Esophagus (tissue), 2 donors: ENCODE data around the gene WNT5B. TPM values are rescaled to one million over a fixed set of nuclear protein-coding genes. Genes with fewer than 3 reads are reported as not detected.
A peak's percentile ranks its signal among the peaks of the same experiment; 100 is the strongest.

Source experiments
- H3K27ac ChIP-seq, 2 donors: one replicate each; pipeline ENCODE4 v1.5.1; 2013; ENCODE audit warnings: low read depth in 2 of 2, mild to moderate bottlenecking in 2 of 2, inconsistent platforms in 1 of 2, low read length in 1 of 2, moderate library complexity in 1 of 2
- H3K27me3 ChIP-seq, 2 donors: one replicate each; pipeline ENCODE4 v1.6.1; 2013; ENCODE audit warnings: low read length in 2 of 2, control low read depth in 1 of 2, mild to moderate bottlenecking in 1 of 2; ENCODE audit not compliant: insufficient read depth in 2 of 2, control insufficient read depth in 1 of 2
- H3K36me3 ChIP-seq, 2 donors: one replicate each; pipeline ENCODE4 v1.6.1; 2013; ENCODE audit warnings: low read length in 1 of 2; ENCODE audit not compliant: control insufficient read depth in 2 of 2, insufficient read depth in 2 of 2
- H3K4me1 ChIP-seq, 2 donors: one replicate each; pipeline ENCODE4 v1.6.1; 2013; ENCODE audit warnings: low read length in 1 of 2; ENCODE audit not compliant: control insufficient read depth in 2 of 2, insufficient read depth in 2 of 2
- H3K4me3 ChIP-seq, 2 donors: one replicate each; pipeline ENCODE4 v1.5.1; 2013; ENCODE audit warnings: low read length in 2 of 2, mild to moderate bottlenecking in 2 of 2, low read depth in 1 of 2, moderate library complexity in 1 of 2
- H3K9me3 ChIP-seq, 2 donors: one replicate each; pipeline ENCODE4 v1.6.1; 2013; ENCODE audit warnings: mild to moderate bottlenecking in 2 of 2, low read depth in 1 of 2, low read length in 1 of 2, moderate library complexity in 1 of 2; ENCODE audit not compliant: control insufficient read depth in 2 of 2, insufficient read depth in 1 of 2
- WGBS, 2 donors: extraction: QIAGEN DNeasy Blood & Tissue Kit; methylation state at CpG; one replicate each; pipeline ENCODE4 v1.1.7; 2013; 5-methylcytosine and 5-hydroxymethylcytosine counted together
- polyA plus RNA-seq, 2 donors: library from polyadenylated mRNA; stranded (reverse); fragments of 200-250 nt; gene quantifications; one replicate each; pipeline ENCODE4 v1.2.3, GENCODE V29; 2013
- donor health status: healthy with polysubstance abuse.
- donor health status: Bipolar disorder and iron deficiency.

WNT5B gene
- polyA plus RNA-seq, 2 donors, result 10.1 to 13.9 TPM

- no peaks in the 10 kb centered on the region for H3K27me3 ChIP-seq
- H3K9me3 ChIP-seq, result peaks cover 0 to 3% of the 10 kb centered on the region in 2 donors
- H3K36me3 ChIP-seq, result peaks cover 0 to 4% of the 10 kb centered on the region in 2 donors
- no peaks in the 10 kb centered on the region for H3K4me1 ChIP-seq
- 81 to 86% methylated on average over 11 of the region's 11 CpGs for whole genome bisulfite sequencing, 2 donors
- H3K27ac ChIP-seq, result no peak overlapping the region
- H3K4me3 ChIP-seq, result no peak overlapping the region
Measured at GRCh38 chr12:1635301-1636095, 6.5 kb downstream of the WNT5B start.

GRCh38 chr12:1638203-1638602 lies 9.2 kb downstream of the WNT5B start:
- H3K27me3 ChIP-seq, result no peaks in the 10 kb centered on the region
- no peak overlapping the region for H3K27ac ChIP-seq
- no peaks in the 10 kb centered on the region for H3K9me3 ChIP-seq
- no peaks in the 10 kb centered on the region for H3K4me1 ChIP-seq
- no peaks in the 10 kb centered on the region for H3K36me3 ChIP-seq
- 78 to 79% methylated on average over 5 of the region's 5 CpGs for WGBS, 2 donors
- H3K4me3 ChIP-seq, result no peak overlapping the region

- Histone ChIP-seq H3K36me3 (no peaks in the 10 kb centered on the region), H3K27ac (no peak overlapping the region), H3K9me3 (no peaks in the 10 kb centered on the region), H3K27me3 (no peaks in the 10 kb centered on the region), H3K4me3 (no peak overlapping the region), H3K4me1 (no peaks in the 10 kb centered on the region)
- 81 to 85% methylated on average over 36 to 40 of the region's 40 CpGs for WGBS, 2 donors
Measured at GRCh38 chr12:1639538-1639937, 10.5 kb downstream of the WNT5B start.

- Histone ChIP-seq H3K9me3 (no peaks in the 10 kb centered on the region), H3K36me3 (peaks cover 0 to under 1% of the 10 kb centered on the region in 2 donors), H3K27me3 (no peaks in the 10 kb centered on the region), H3K4me1 (peaks cover 0 to 4% of the 10 kb centered on the region in 2 donors), H3K4me3 (no peak overlapping the region), H3K27ac (no peak overlapping the region)
- WGBS, 2 donors, result 80 to 82% methylated on average over 18 of the region's 18 CpGs
Measured at GRCh38 chr12:1640328-1641234, 11.6 kb downstream of the WNT5B start.

GRCh38 chr12:1642513-1642912 lies 13.5 kb downstream of the WNT5B start:
- H3K4me1 ChIP-seq, result peaks cover 0 to 4% of the 10 kb centered on the region in 2 donors
- H3K27me3 ChIP-seq, result no peaks in the 10 kb centered on the region
- peaks cover 0 to 4% of the 10 kb centered on the region in 2 donors for H3K36me3 ChIP-seq
- no peaks in the 10 kb centered on the region for H3K9me3 ChIP-seq
- WGBS, 2 donors, result 66 to 70% methylated on average over 7 of the region's 7 CpGs
- H3K27ac ChIP-seq, result no peak overlapping the region
- H3K4me3 ChIP-seq, result no peak overlapping the region

GRCh38 chr12:1643043-1643442 lies 14.0 kb downstream of the WNT5B start:
- no peaks in the 10 kb centered on the region for H3K27me3 ChIP-seq
- H3K27ac ChIP-seq, result no peak overlapping the region
- no peaks in the 10 kb centered on the region for H3K9me3 ChIP-seq
- peaks cover 0 to 4% of the 10 kb centered on the region in 2 donors for H3K36me3 ChIP-seq
- WGBS, 2 donors, result 84 to 88% methylated on average over 9 of the region's 9 CpGs
- no peak overlapping the region for H3K4me3 ChIP-seq
- peaks cover 0 to 4% of the 10 kb centered on the region in 2 donors for H3K4me1 ChIP-seq

- H3K27me3 ChIP-seq, result no peaks in the 10 kb centered on the region
- peaks cover 0 to 4% of the 10 kb centered on the region in 2 donors for H3K4me1 ChIP-seq
- H3K36me3 ChIP-seq, result peaks cover 0 to 4% of the 10 kb centered on the region in 2 donors
- no peaks in the 10 kb centered on the region for H3K9me3 ChIP-seq
- no peak overlapping the region for H3K4me3 ChIP-seq
- H3K27ac ChIP-seq, result no peak overlapping the region
- WGBS, 2 donors, result 45 to 52% methylated on average over 7 of the region's 7 CpGs
Measured at GRCh38 chr12:1643905-1644533, 15.0 kb downstream of the WNT5B start.

- no peak overlapping the region for H3K4me3 ChIP-seq
- 29 to 36% methylated on average over 15 of the region's 15 CpGs for WGBS, 2 donors
- no peaks in the 10 kb centered on the region for H3K9me3 ChIP-seq
- H3K36me3 ChIP-seq, result peaks cover 0 to 4% of the 10 kb centered on the region in 2 donors
- H3K4me1 ChIP-seq, result peaks cover 0 to 4% of the 10 kb centered on the region in 2 donors
- peak overlapping the region in 1 of 2 donors; percentile 61 for H3K27ac ChIP-seq
- H3K27me3 ChIP-seq, result no peaks in the 10 kb centered on the region
Measured at GRCh38 chr12:1644534-1645438, 15.8 kb downstream of the WNT5B start.
